Tibial artery (tissue), 4 donors: ENCODE measurements around the gene GPR35.
A peak's percentile ranks its signal among the peaks of the same experiment; 100 is the strongest.

Experiments
- DNase-seq, 2 donors: peaks; one replicate each; pipeline ENCODE4 v3.0.0-alpha.2; 2019
- H3K27ac ChIP-seq, 2 donors: fragments of 200-600 bp; sonication (generic) in 1 of 2; 1 replicate in 1 of 2; 2 replicates in 1 of 2; pipeline ENCODE4 v1.5.1; 2018 to 2019; ENCODE audit warnings: mild to moderate bottlenecking in 1 of 2
- H3K27me3 ChIP-seq, 2 donors: fragments of 200-600 bp; sonication (generic) in 1 of 2; one replicate each; pipeline versions ENCODE4 v1.5.1 to v1.6.0; 2016 to 2019
- H3K36me3 ChIP-seq, 3 donors: fragments of 200-600 bp; sonication (generic) in 2 of 3; one replicate each; pipeline ENCODE4 v1.5.1; 2016 to 2019; ENCODE audit warnings: mild to moderate bottlenecking in 2 of 3
- H3K4me1 ChIP-seq, 4 donors: fragments of 200-600 bp; sonication (generic) in 2 of 4; 1 replicate in 3 of 4; 2 replicates in 1 of 4; pipeline ENCODE4 v1.5.1; 2016 to 2019
- H3K4me3 ChIP-seq, 2 donors: fragments of 200-600 bp; sonication (generic) in 1 of 2; 1 replicate in 1 of 2; 2 replicates in 1 of 2; pipeline ENCODE4 v1.5.1; 2018 to 2019; ENCODE audit warnings: mild to moderate bottlenecking in 2 of 2
- H3K9me3 ChIP-seq, 3 donors: fragments of 200-600 bp; sonication (generic) in 1 of 3; one replicate each; pipeline ENCODE4 v1.5.1; 2016 to 2019
- CTCF ChIP-seq, 2 experiments: fragments of 200-600 bp in 1 of 2; fragments of 450-650 bp in 1 of 2; IDR thresholded peaks; one replicate each; pipeline ENCODE4 v1.5.1; 2017 to 2019; ENCODE audit warnings: antibody characterized with exemption in 2 of 2, mild to moderate bottlenecking in 1 of 2, moderate library complexity in 1 of 2
- intact Hi-C: fragments of 100-400 bp; cut with DNase I; formaldehyde crosslinking; loops from one replicate; pipeline ENCODE4 v1.15.0; 2023; ENCODE audit warnings: low total_unique reads

The GPR35 gene

GRCh38 chr2:240590681-240591111 lies 34.6 kb upstream of the GPR35 start:
- intact Hi-C loops, result loop anchor here (10.0 kb wide), 1 partner anchor 564 kb away; the partner anchor contains the start of gene PPP1R7
- TF ChIP-seq CTCF (IDR thresholded peaks at IDR 0.05), result no peak
- Histone ChIP-seq H3K4me3 (no peak overlapping the region), H3K9me3 (no peaks in the 10 kb centered on the region), H3K36me3 (peaks cover 0 to 59% (median 40%) of the 10 kb centered on the region in 3 donors), H3K4me1 (peaks cover 6 to 36% (median 24%) of the 10 kb centered on the region in 4 donors), H3K27me3 (no peaks in the 10 kb centered on the region), H3K27ac (no peak overlapping the region)
- DNase-seq, result peak in 1 of 2 donors; percentile 60

- Histone ChIP-seq H3K27me3 (no peaks in the 10 kb centered on the region), H3K9me3 (no peaks in the 10 kb centered on the region), H3K27ac (no peak overlapping the region), H3K4me1 (peaks cover 6 to 41% (median 29%) of the 10 kb centered on the region in 4 donors), H3K4me3 (no peak overlapping the region), H3K36me3 (peaks cover 0 to 59% (median 40%) of the 10 kb centered on the region in 3 donors)
- DNase-seq, result no peak
- TF ChIP-seq CTCF (IDR thresholded peaks at IDR 0.05), result no peak
- intact Hi-C loops, result loop anchor here (10.0 kb wide), 1 partner anchor 564 kb away; the partner anchor contains the start of gene PPP1R7
Observed at GRCh38 chr2:240591226-240591625, 34.1 kb upstream of the GPR35 start.

GRCh38 chr2:240591784-240592183 lies 33.5 kb upstream of the GPR35 start:
- peaks cover 0 to 59% (median 40%) of the 10 kb centered on the region in 3 donors for H3K36me3 ChIP-seq
- peak in 1 of 2 donors; percentile 53 for DNase-seq
- no peak for TF ChIP-seq CTCF (IDR thresholded peaks at IDR 0.05)
- no peak overlapping the region for H3K4me3 ChIP-seq
- no peak overlapping the region for H3K27ac ChIP-seq
- H3K4me1 ChIP-seq, result peaks cover 6 to 47% (median 34%) of the 10 kb centered on the region in 4 donors
- no peaks in the 10 kb centered on the region for H3K9me3 ChIP-seq
- no peaks in the 10 kb centered on the region for H3K27me3 ChIP-seq
- intact Hi-C loops, result loop anchor here (10.0 kb wide), 1 partner anchor 563 kb away; the partner anchor contains the start of gene PPP1R7

- H3K27me3 ChIP-seq, result no peaks in the 10 kb centered on the region
- no peak overlapping the region for H3K27ac ChIP-seq
- no peak for TF ChIP-seq CTCF (IDR thresholded peaks at IDR 0.05)
- no peak overlapping the region for H3K4me3 ChIP-seq
- no peaks in the 10 kb centered on the region for H3K9me3 ChIP-seq
- H3K36me3 ChIP-seq, result peaks cover 6 to 66% (median 48%) of the 10 kb centered on the region in 3 donors
- DNase-seq, result peak in 1 of 2 donors; percentile 42
- peaks cover 0 to 36% (median 25%) of the 10 kb centered on the region in 4 donors for H3K4me1 ChIP-seq
- intact Hi-C loops, result loop anchor here (10.0 kb wide), 1 partner anchor 562 kb away; the partner anchor contains the start of gene PPP1R7
Observed at GRCh38 chr2:240593026-240593702, 32.1 kb upstream of the GPR35 start.

- H3K27me3 ChIP-seq, result no peaks in the 10 kb centered on the region
- no peak overlapping the region for H3K4me3 ChIP-seq
- intact Hi-C loops, result loop anchor here (10.0 kb wide), 1 partner anchor 561 kb away; the partner anchor contains the start of gene PPP1R7
- no peaks in the 10 kb centered on the region for H3K9me3 ChIP-seq
- peak in 1 of 2 donors; percentile 63 for DNase-seq
- H3K4me1 ChIP-seq, result peaks cover 0 to 31% (median 20%) of the 10 kb centered on the region in 4 donors
- peaks cover 13 to 73% (median 55%) of the 10 kb centered on the region in 3 donors for H3K36me3 ChIP-seq
- no peak overlapping the region for H3K27ac ChIP-seq
- TF ChIP-seq CTCF (IDR thresholded peaks at IDR 0.05), result no peak
Observed at GRCh38 chr2:240593703-240594451, 31.4 kb upstream of the GPR35 start.
